ENCODE data around the gene BOD1L2.

BOD1L2 gene

GRCh38 chr18:57146956-57147636 lies at the start of gene BOD1L2:
TSS of gene BOD1L2 (plus strand) at chr18:57147087. CDS start at chr18:57147313, 226 bp downstream.
- no peak for DNase-seq (ENCODE audit: low read depth in 2 of 2)

- no peak for DNase-seq (ENCODE audit: low read depth in 2 of 2)
Observed at GRCh38 chr18:57107140-57107832, 39.6 kb upstream of the BOD1L2 start.

- DNase-seq (ENCODE audit: low read depth in 2 of 2) = no peak
Observed at GRCh38 chr18:57110290-57110689, 36.6 kb upstream of the BOD1L2 start.

- DNase-seq (ENCODE audit: low read depth in 2 of 2) = no peak
Observed at GRCh38 chr18:57113799-57114420, 33.0 kb upstream of the BOD1L2 start.

- DNase-seq (ENCODE audit: low read depth in 2 of 2) = no peak
Observed at GRCh38 chr18:57116598-57117132, 30.2 kb upstream of the BOD1L2 start.

GRCh38 chr18:57121542-57122112 lies 25.3 kb upstream of the BOD1L2 start:
- DNase-seq (ENCODE audit: low read depth in 2 of 2) = no peak

- DNase-seq (ENCODE audit: low read depth in 2 of 2) = no peak
Observed at GRCh38 chr18:57122936-57123510, 23.9 kb upstream of the BOD1L2 start.

GRCh38 chr18:57125627-57126026 lies 21.3 kb upstream of the BOD1L2 start:
- no peak for DNase-seq (ENCODE audit: low read depth in 2 of 2)

GRCh38 chr18:57128220-57128932 lies 18.5 kb upstream of the BOD1L2 start:
- no peak for DNase-seq (ENCODE audit: low read depth in 2 of 2)

GRCh38 chr18:57131101-57131500 lies 15.8 kb upstream of the BOD1L2 start:
- DNase-seq (ENCODE audit: low read depth in 2 of 2) = no peak

- DNase-seq (ENCODE audit: low read depth in 2 of 2) = no peak
Observed at GRCh38 chr18:57131782-57132181, 15.1 kb upstream of the BOD1L2 start.

- DNase-seq (ENCODE audit: low read depth in 2 of 2) = no peak
Observed at GRCh38 chr18:57134618-57135135, 12.2 kb upstream of the BOD1L2 start.

GRCh38 chr18:57135699-57136098 lies 11.2 kb upstream of the BOD1L2 start:
- no peak for DNase-seq (ENCODE audit: low read depth in 2 of 2)

GRCh38 chr18:57137847-57138246 lies 9.0 kb upstream of the BOD1L2 start:
- DNase-seq (ENCODE audit: low read depth in 2 of 2) = no peak

GRCh38 chr18:57141208-57142129 lies 5.4 kb upstream of the BOD1L2 start:
- no peak for DNase-seq (ENCODE audit: low read depth in 2 of 2)

GRCh38 chr18:57142324-57142723 lies 4.6 kb upstream of the BOD1L2 start:
- DNase-seq (ENCODE audit: low read depth in 2 of 2) = no peak

- DNase-seq (ENCODE audit: low read depth in 2 of 2) = no peak
Observed at GRCh38 chr18:57143265-57143664, 3.6 kb upstream of the BOD1L2 start.

GRCh38 chr18:57148263-57148662 lies 1.4 kb downstream of the BOD1L2 start:
- DNase-seq (ENCODE audit: low read depth in 2 of 2) = no peak

- DNase-seq (ENCODE audit: low read depth in 2 of 2) = no peak
Observed at GRCh38 chr18:57149051-57149450, 2.2 kb downstream of the BOD1L2 start.

GRCh38 chr18:57149531-57149930 lies 2.6 kb downstream of the BOD1L2 start:
- no peak for DNase-seq (ENCODE audit: low read depth in 2 of 2)

Measured in stimulated activated CD4-positive, alpha-beta T cell treated with anti-CD3 and anti-CD28 coated beads, Interleukin-4, amount 100 ng/mL, for 48 hours (primary cell).